Measurements from ENCODE around the gene SDF2. TPM values are rescaled to one million over a fixed set of nuclear protein-coding genes. Genes with fewer than 3 reads are reported as not detected.

SDF2 gene
- total and polyA plus RNA-seq, 4 experiments from 2014 or later = 41.5 to 92.0 (median 52.2) TPM

Other genes with a start within 250 kb of the SDF2 start
- gene SLC13A2, start 188.3 kb downstream of the SDF2 start, total RNA-seq = not detected
- gene SLC13A2, start 188.3 kb downstream of the SDF2 start, polyA plus RNA-seq = not detected
- not detected for gene FOXN1, start 155.6 kb downstream of the SDF2 start, total RNA-seq
- gene FOXN1, start 155.6 kb downstream of the SDF2 start, polyA plus RNA-seq = not detected
- gene UNC119, start 109.3 kb downstream of the SDF2 start, total RNA-seq = 10 to 100 TPM; 38.8 to 39.6 TPM
- gene UNC119, start 109.3 kb downstream of the SDF2 start, polyA plus RNA-seq = 10 to 100 TPM; 31.8 to 44.0 TPM
- 10 to 100 TPM; 57.9 to 58.2 TPM for gene PIGS, start 90.4 kb downstream of the SDF2 start, total RNA-seq
- 10 to 100 TPM; 57.3 to 69.8 TPM for gene PIGS, start 90.4 kb downstream of the SDF2 start, polyA plus RNA-seq
- 10 to 100 TPM; 30.1 to 33.7 TPM for gene ALDOC, start 85.0 kb downstream of the SDF2 start, total RNA-seq
- gene ALDOC, start 85.0 kb downstream of the SDF2 start, polyA plus RNA-seq = 10 to 100 TPM; 50.2 to 62.2 TPM
- gene SPAG5, start 62.9 kb downstream of the SDF2 start, total RNA-seq = 10 to 100 TPM in 1 of 2 experiments, 1 to 10 TPM in 1; 9.2 to 10.2 TPM
- 1 to 10 TPM in 1 of 2 donors, not detected in 1; 1.4 TPM for gene SPAG5, start 62.9 kb downstream of the SDF2 start, polyA plus RNA-seq
- gene RSKR, start 47.7 kb downstream of the SDF2 start, total RNA-seq = 10 to 100 TPM; 27.2 to 29.6 TPM
- not detected for gene RSKR, start 47.7 kb downstream of the SDF2 start, polyA plus RNA-seq
- gene BLTP2, start 16.7 kb downstream of the SDF2 start, total RNA-seq = 100 to 1,000 TPM; 132 to 149 TPM
- gene BLTP2, start 16.7 kb downstream of the SDF2 start, polyA plus RNA-seq = 10 to 100 TPM; 23.5 to 49.9 TPM
- 100 to 1,000 TPM in 1 of 2 experiments, 10 to 100 TPM in 1; 96.5 to 102 TPM for gene SUPT6H, start 299 bp upstream of the SDF2 start, total RNA-seq
- gene SUPT6H, start 299 bp upstream of the SDF2 start, polyA plus RNA-seq = 10 to 100 TPM in 1 of 2 donors, under 1 TPM in 1; 0.81 to 24.0 TPM
- gene PROCA1, start 50.0 kb upstream of the SDF2 start, total RNA-seq = 10 to 100 TPM; 14.3 to 17.4 TPM
- gene PROCA1, start 50.0 kb upstream of the SDF2 start, polyA plus RNA-seq = 1 to 10 TPM in 1 of 2 donors, under 1 TPM in 1; 0.12 to 1.4 TPM
- 1 to 10 TPM; 4.0 to 6.3 TPM for gene RAB34, start 56.0 kb upstream of the SDF2 start, total RNA-seq
- gene RAB34, start 56.0 kb upstream of the SDF2 start, polyA plus RNA-seq = 1 to 10 TPM; 3.0 to 8.7 TPM
- gene RPL23A, start 58.1 kb upstream of the SDF2 start, total RNA-seq = 1,000 to 10,000 TPM; 3,285 to 3,424 TPM
- gene RPL23A, start 58.1 kb upstream of the SDF2 start, polyA plus RNA-seq = 1,000 to 10,000 TPM; 5,402 to 5,583 TPM
- gene TLCD1, start 64.3 kb upstream of the SDF2 start, total RNA-seq = 1 to 10 TPM; 1.0 to 2.2 TPM
- under 1 TPM in 1 of 2 donors, not detected in 1; 0.52 TPM for gene TLCD1, start 64.3 kb upstream of the SDF2 start, polyA plus RNA-seq
- 10 to 100 TPM; 11.4 to 13.8 TPM for gene NEK8, start 66.9 kb upstream of the SDF2 start, total RNA-seq
- gene NEK8, start 66.9 kb upstream of the SDF2 start, polyA plus RNA-seq = 1 to 10 TPM; 1.9 to 4.5 TPM
- gene TRAF4, start 82.1 kb upstream of the SDF2 start, total RNA-seq = 10 to 100 TPM; 31.2 to 32.9 TPM
- 1 to 10 TPM in 1 of 2 donors, under 1 TPM in 1; 0.61 to 2.5 TPM for gene TRAF4, start 82.1 kb upstream of the SDF2 start, polyA plus RNA-seq
- 10 to 100 TPM; 19.0 to 23.0 TPM for gene FAM222B, start 180.9 kb upstream of the SDF2 start, total RNA-seq
- gene FAM222B, start 180.9 kb upstream of the SDF2 start, polyA plus RNA-seq = 10 to 100 TPM in 1 of 2 donors, 1 to 10 TPM in 1; 7.9 to 23.2 TPM
- gene ERAL1, start 193.1 kb upstream of the SDF2 start, total RNA-seq = 10 to 100 TPM; 23.5 to 24.3 TPM
- 10 to 100 TPM; 41.1 to 41.7 TPM for gene ERAL1, start 193.1 kb upstream of the SDF2 start, polyA plus RNA-seq
- gene FLOT2, start 235.8 kb upstream of the SDF2 start, total RNA-seq = 100 to 1,000 TPM; 216 to 224 TPM
- gene FLOT2, start 235.8 kb upstream of the SDF2 start, polyA plus RNA-seq = 100 to 1,000 TPM; 284 to 288 TPM
- 10 to 100 TPM; 44.6 to 49.6 TPM for gene DHRS13, start 241.2 kb upstream of the SDF2 start, total RNA-seq
- 10 to 100 TPM; 15.1 to 19.6 TPM for gene DHRS13, start 241.2 kb upstream of the SDF2 start, polyA plus RNA-seq